A673 (cell line): ENCODE data around the gene ATRNL1.

Source experiments
- CTCF ChIP-seq: fragments of 300-800, 200-600 bp; sonication (generic); conservative IDR thresholded peaks from 2 replicates; pipeline ENCODE4 v1.5.1; 2017; ENCODE audit warnings: low read depth, mild to moderate bottlenecking, antibody characterized with exemption, low read length, moderate library complexity, mixed read lengths
- EZH2 ChIP-seq: fragments of 200-600 bp; sonication (generic); IDR thresholded peaks from 2 replicates; pipeline ENCODE4 v1.6.1; 2017; ENCODE audit warnings: borderline replicate concordance, low read depth, mild to moderate bottlenecking, mixed read lengths, antibody characterized with exemption, low read length; ENCODE audit not compliant: poor library complexity, severe bottlenecking

GRCh38 chr10:115827231-115828009 lies 734.3 kb downstream of the ATRNL1 start:
- no peak for TF ChIP-seq CTCF
- TF ChIP-seq EZH2: no peak
